GM21447 (cell line): ENCODE results near the gene EZH2.

Source experiments
- ATAC-seq: cut with Tn5 transposase; IDR thresholded peaks from one replicate; pipeline ENCODE4 v1.9.1; 2021; ENCODE audit not compliant: unreplicated experiment

EZH2 gene

GRCh38 chr7:148858489-148858888 is 25.6 kb downstream of the EZH2 start:
- ATAC-seq: no peak

- ATAC-seq: no peak
Measured at GRCh38 chr7:148856891-148857290, 27.2 kb downstream of the EZH2 start.

GRCh38 chr7:148856578-148856881 is 27.6 kb downstream of the EZH2 start:
- no peak for ATAC-seq

- no peak for ATAC-seq
Measured at GRCh38 chr7:148854983-148855382, 29.1 kb downstream of the EZH2 start.

- no peak for ATAC-seq
Measured at GRCh38 chr7:148852272-148852671, 31.8 kb downstream of the EZH2 start.

GRCh38 chr7:148850564-148850963 is 33.5 kb downstream of the EZH2 start:
- no peak for ATAC-seq

GRCh38 chr7:148849393-148850098 is 34.5 kb downstream of the EZH2 start:
- no peak for ATAC-seq

- no peak for ATAC-seq
Measured at GRCh38 chr7:148847815-148848734, 36.0 kb downstream of the EZH2 start.

GRCh38 chr7:148838905-148839304 is 45.2 kb downstream of the EZH2 start:
- no peak for ATAC-seq

- no peak for ATAC-seq
Measured at GRCh38 chr7:148835854-148836253, 48.2 kb downstream of the EZH2 start.

- ATAC-seq: no peak
Measured at GRCh38 chr7:148834605-148835004, 49.5 kb downstream of the EZH2 start.

- no peak for ATAC-seq
Measured at GRCh38 chr7:148831782-148832181, 52.3 kb downstream of the EZH2 start.

GRCh38 chr7:148830897-148831692 is 53.0 kb downstream of the EZH2 start:
- ATAC-seq: no peak

- ATAC-seq: no peak
Measured at GRCh38 chr7:148828965-148829364, 55.1 kb downstream of the EZH2 start.

GRCh38 chr7:148825338-148825737 is 58.8 kb downstream of the EZH2 start:
- no peak for ATAC-seq

- ATAC-seq: no peak
Measured at GRCh38 chr7:148824864-148825263, 59.2 kb downstream of the EZH2 start.

- no peak for ATAC-seq
Measured at GRCh38 chr7:148821422-148821821, 62.7 kb downstream of the EZH2 start.

GRCh38 chr7:148819697-148820360 is 64.3 kb downstream of the EZH2 start:
- ATAC-seq: no peak

GRCh38 chr7:148815612-148816011 is 68.5 kb downstream of the EZH2 start:
- no peak for ATAC-seq

- no peak for ATAC-seq
Measured at GRCh38 chr7:148814922-148815559, 69.0 kb downstream of the EZH2 start.

- ATAC-seq: no peak
Measured at GRCh38 chr7:148813890-148814289, 70.2 kb downstream of the EZH2 start.
